Nephron (organoid): ENCODE results near the gene POU2F3.

ENCODE experiments used
- H3K27ac Mint-ChIP-seq, 3 experiments: 2 replicates each; pipeline ENCODE4 v1.8.0; 2020; ENCODE audit warnings: mixed read lengths in 3 of 3, mild to moderate bottlenecking in 2 of 3, moderate library complexity in 1 of 3
- H3K27me3 Mint-ChIP-seq: 2 replicates; pipeline ENCODE4 v1.8.0; 2021; ENCODE audit warnings: low read depth, mild to moderate bottlenecking, moderate library complexity, mixed read lengths
- H3K36me3 Mint-ChIP-seq: 2 replicates; pipeline ENCODE4 v1.8.0; 2020; ENCODE audit warnings: low read depth, mixed read lengths
- H3K4me1 Mint-ChIP-seq: 2 replicates; pipeline ENCODE4 v1.8.0; 2020; ENCODE audit warnings: mixed read lengths
- H3K4me3 Mint-ChIP-seq, 3 experiments: 2 replicates each; pipeline ENCODE4 v1.8.0; 2020; ENCODE audit warnings: mild to moderate bottlenecking in 3 of 3, mixed read lengths in 3 of 3, moderate library complexity in 2 of 3
- H3K9me3 Mint-ChIP-seq: 2 replicates; pipeline ENCODE4 v1.8.0; 2020; ENCODE audit warnings: mixed read lengths
- CTCF ChIP-seq, 3 experiments: fragments of 200-600 bp; sonication (generic); IDR thresholded peaks; one replicate each; pipeline ENCODE4 v1.5.0; 2021; ENCODE audit warnings: antibody characterized with exemption in 3 of 3; ENCODE audit not compliant: unreplicated experiment in 3 of 3

POU2F3 gene

GRCh38 chr11:120208001-120208441 is 31.9 kb upstream of the POU2F3 start:
- peaks cover 39% of the 10 kb centered on the region for H3K4me1 Mint-ChIP-seq
- no peak for TF ChIP-seq CTCF (IDR thresholded peaks at IDR 0.05; ENCODE audit: unreplicated experiment in 3 of 3)
- H3K9me3 Mint-ChIP-seq = no peaks in the 10 kb centered on the region
- H3K27ac Mint-ChIP-seq = peak overlapping the region; percentile 67 to 98 (median 96)
- H3K36me3 Mint-ChIP-seq = peaks cover 3% of the 10 kb centered on the region
- peak overlapping the region; percentile 22 to 72 (median 40) for H3K4me3 Mint-ChIP-seq
- peaks cover 7% of the 10 kb centered on the region for H3K27me3 Mint-ChIP-seq

- Mint-ChIP-seq H3K27ac (peak overlapping the region; percentile 67 to 98 (median 96)), H3K9me3 (no peaks in the 10 kb centered on the region), H3K4me1 (peaks cover 47% of the 10 kb centered on the region), H3K36me3 (peaks cover 3% of the 10 kb centered on the region), H3K27me3 (peaks cover 12% of the 10 kb centered on the region), H3K4me3 (peak overlapping the region; percentile 22 to 72 (median 40))
- no peak for TF ChIP-seq CTCF (IDR thresholded peaks at IDR 0.05; ENCODE audit: unreplicated experiment in 3 of 3)
These were observed 31.2 kb upstream of the POU2F3 start for GRCh38 chr11:120208777-120209176.

- no peak for TF ChIP-seq CTCF (IDR thresholded peaks at IDR 0.05; ENCODE audit: unreplicated experiment in 3 of 3)
- no peaks in the 10 kb centered on the region for H3K9me3 Mint-ChIP-seq
- peaks cover 52% of the 10 kb centered on the region for H3K4me1 Mint-ChIP-seq
- H3K36me3 Mint-ChIP-seq = peaks cover 8% of the 10 kb centered on the region
- H3K4me3 Mint-ChIP-seq = peak overlapping the region; percentile 83 to 90 (median 87)
- peak overlapping the region; percentile 96 to 99 (median 98) for H3K27ac Mint-ChIP-seq
- H3K27me3 Mint-ChIP-seq = peaks cover 9% of the 10 kb centered on the region
These were observed 30.0 kb upstream of the POU2F3 start for GRCh38 chr11:120209746-120210625.

- Mint-ChIP-seq H3K27me3 (peaks cover 9% of the 10 kb centered on the region), H3K27ac (peak within 1 kb of the TSS; percentile 96 to 99 (median 98))
These were observed 29.1 kb upstream of the POU2F3 start, which contains the start of gene OAF for GRCh38 chr11:120210626-120211521. Gene OAF (plus strand): TSS chr11:120211032. CDS start chr11:120211280, 248 bp downstream.

More at GRCh38 chr11:120210626-120211521, 29.1 kb upstream of the POU2F3 start, which contains the start of gene OAF:
- TF ChIP-seq CTCF (IDR thresholded peaks at IDR 0.05; ENCODE audit: unreplicated experiment in 3 of 3) = peak; percentile 14 to 19 (median 15)
- no peaks in the 10 kb centered on the region for H3K9me3 Mint-ChIP-seq
- peaks cover 58% of the 10 kb centered on the region for H3K4me1 Mint-ChIP-seq
- H3K4me3 Mint-ChIP-seq = peak within 1 kb of the TSS; percentile 99
- peaks cover 14% of the 10 kb centered on the region for H3K36me3 Mint-ChIP-seq
